AG10803 (cell line): ENCODE results near the gene OR51F2.
"Not testable (repeated sequence)": the region's sequence is repeated elsewhere in the genome, so short reads cannot be mapped to it uniquely, and the experiment has no call there.

Experiments
- DNase-seq: peaks from one replicate; pipeline ENCODE4 v3.0.0; 2010; ENCODE audit warnings: low read depth
- H3K4me3 ChIP-seq: 2 replicates; pipeline ENCODE4 v1.5.1; 2011; ENCODE audit warnings: mild to moderate bottlenecking, low read length, control low read depth
- TF ChIP-seq, protein P1 (sequence below): conservative IDR thresholded peaks from 2 replicates; pipeline ENCODE4 v1.5.1; 2011; ENCODE audit warnings: mild to moderate bottlenecking, low read length, control low read depth, inconsistent platforms

OR51F2 gene, protein sequence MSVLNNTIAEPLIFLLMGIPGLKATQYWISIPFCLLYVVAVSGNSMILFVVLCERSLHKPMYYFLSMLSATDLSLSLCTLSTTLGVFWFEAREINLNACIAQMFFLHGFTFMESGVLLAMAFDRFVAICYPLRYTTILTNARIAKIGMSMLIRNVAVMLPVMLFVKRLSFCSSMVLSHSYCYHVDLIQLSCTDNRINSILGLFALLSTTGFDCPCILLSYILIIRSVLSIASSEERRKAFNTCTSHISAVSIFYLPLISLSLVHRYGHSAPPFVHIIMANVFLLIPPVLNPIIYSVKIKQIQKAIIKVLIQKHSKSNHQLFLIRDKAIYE

DNA sequence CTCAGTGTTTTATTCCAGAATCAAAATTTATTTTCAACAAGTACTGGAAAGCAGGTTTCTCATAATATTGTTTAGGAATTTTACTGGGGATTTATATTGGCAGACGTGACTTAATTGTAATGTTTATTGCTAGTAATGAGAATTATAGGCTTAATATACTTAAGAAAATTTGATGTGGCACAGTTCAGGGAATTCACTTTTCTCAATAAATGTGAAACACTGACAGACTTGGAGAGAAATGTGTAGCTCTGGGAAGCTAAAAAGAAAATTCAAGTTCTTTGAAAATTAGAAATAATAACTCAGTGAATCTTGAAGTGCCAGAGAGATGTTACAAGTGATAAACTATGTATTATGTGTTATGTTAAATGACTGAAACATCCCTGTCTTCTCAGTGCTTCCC is at the start of gene OR51F2:
Gene OR51F2, plus strand, starts transcription at position 301 of the 400 bp plus-strand sequence. CDS start 101 bp downstream, outside the sequence.
- no peak for DNase-seq
- TF ChIP-seq, protein P1, sequence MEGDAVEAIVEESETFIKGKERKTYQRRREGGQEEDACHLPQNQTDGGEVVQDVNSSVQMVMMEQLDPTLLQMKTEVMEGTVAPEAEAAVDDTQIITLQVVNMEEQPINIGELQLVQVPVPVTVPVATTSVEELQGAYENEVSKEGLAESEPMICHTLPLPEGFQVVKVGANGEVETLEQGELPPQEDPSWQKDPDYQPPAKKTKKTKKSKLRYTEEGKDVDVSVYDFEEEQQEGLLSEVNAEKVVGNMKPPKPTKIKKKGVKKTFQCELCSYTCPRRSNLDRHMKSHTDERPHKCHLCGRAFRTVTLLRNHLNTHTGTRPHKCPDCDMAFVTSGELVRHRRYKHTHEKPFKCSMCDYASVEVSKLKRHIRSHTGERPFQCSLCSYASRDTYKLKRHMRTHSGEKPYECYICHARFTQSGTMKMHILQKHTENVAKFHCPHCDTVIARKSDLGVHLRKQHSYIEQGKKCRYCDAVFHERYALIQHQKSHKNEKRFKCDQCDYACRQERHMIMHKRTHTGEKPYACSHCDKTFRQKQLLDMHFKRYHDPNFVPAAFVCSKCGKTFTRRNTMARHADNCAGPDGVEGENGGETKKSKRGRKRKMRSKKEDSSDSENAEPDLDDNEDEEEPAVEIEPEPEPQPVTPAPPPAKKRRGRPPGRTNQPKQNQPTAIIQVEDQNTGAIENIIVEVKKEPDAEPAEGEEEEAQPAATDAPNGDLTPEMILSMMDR = no peak
- H3K4me3 ChIP-seq = no peak within 1 kb of the TSS

DNA sequence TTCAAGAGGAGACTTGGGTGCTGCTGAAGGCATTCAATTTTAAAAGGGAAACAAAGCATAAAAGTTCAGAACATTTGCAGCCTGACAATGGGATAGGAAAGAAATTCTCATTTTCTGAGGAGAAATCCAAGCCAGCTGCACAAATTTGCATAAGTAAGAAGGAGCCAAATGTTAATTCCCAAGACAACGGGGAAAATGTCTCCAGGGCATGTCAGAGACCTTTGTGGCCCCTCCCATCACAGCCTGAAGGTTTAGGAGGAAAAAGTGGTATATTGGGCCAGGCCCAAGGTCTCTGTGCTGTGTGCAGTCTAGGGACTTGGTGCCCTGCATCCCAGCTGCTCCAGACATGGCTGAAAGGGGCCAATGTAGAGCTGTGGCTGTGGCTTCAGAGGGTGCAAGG is 38.7 kb upstream of the OR51F2 start:
- no peak for DNase-seq
- TF ChIP-seq, protein P1 = no peak
- H3K4me3 ChIP-seq = no peak overlapping the region

DNA sequence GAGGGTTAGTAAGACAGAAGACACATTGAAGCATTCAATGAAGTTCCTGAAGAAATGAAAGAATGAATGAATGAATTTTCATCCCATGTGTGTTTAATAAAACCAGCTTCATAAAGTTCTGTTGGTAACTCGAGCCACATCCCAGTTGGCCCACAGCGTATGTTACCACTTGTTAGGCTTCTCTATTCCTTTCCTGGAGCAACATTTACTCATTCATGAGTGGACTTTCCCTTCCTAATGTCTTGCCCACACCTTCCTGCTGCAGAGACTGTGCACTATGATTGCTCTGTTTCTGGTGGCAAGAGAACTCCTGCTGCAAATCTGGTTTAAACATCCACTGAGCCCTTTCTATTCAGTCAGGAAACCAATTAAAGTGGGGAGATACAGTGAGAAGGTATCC is 23.9 kb upstream of the OR51F2 start:
- H3K4me3 ChIP-seq = no peak overlapping the region
- TF ChIP-seq, protein P1 = no peak
- DNase-seq = no peak

DNA sequence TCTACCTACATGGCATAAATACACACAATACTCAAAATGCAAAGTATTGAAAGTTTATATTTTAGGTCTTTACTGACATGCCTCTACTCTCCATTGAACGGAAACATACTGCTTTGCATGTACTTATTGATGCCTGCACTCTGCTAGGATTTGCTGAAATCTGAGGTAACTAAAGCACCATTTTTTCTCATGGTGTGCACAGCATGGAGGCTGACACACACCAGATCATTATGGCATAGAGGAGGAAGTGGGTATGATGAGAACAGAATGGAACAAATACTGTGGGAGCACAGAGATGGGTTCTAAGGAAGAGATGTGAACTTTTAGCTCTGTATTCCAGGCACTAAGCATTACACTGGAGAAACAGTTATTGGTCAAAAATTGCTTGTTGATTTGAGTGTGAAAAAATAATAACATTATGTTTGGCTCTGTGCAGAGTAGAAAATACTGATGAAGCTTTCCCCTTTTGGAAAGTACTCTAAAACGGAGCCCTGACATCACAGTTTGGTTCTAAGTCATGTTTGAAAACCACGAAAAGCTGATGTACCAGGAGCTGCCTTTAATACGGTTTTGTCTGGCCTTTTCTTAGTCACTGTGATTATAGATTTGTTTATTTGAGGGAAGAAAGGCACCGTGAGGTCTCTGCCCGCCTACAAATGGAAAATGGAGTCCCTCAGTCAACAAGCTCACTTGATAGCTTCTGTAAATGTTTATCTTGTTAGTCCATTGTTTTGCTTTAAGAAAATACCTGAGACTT is 22.5 kb upstream of the OR51F2 start:
- no peak for DNase-seq
- H3K4me3 ChIP-seq = no peak overlapping the region
- TF ChIP-seq, protein P1 = no peak

DNA sequence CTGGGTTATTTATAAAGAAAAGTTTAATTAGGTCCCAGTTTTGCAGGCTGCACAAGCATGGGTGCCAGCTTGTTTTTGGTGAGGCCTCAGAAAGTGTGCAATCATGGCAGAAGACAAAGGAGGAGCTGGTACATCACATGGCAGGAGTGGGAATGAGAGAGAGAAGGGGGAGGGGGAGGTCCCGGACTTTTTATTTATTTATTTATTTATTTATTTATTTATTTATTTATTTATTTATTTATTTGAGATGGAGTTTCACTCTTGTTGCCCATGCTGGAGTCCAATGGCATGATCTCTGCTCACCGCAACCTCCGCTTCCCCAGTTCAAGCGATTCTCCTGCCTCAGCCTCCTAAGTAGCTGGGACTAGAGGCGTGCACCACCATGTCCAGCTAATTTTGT is 19.8 kb upstream of the OR51F2 start:
- H3K4me3 ChIP-seq, DNase-seq: not testable (repeated sequence)

DNA sequence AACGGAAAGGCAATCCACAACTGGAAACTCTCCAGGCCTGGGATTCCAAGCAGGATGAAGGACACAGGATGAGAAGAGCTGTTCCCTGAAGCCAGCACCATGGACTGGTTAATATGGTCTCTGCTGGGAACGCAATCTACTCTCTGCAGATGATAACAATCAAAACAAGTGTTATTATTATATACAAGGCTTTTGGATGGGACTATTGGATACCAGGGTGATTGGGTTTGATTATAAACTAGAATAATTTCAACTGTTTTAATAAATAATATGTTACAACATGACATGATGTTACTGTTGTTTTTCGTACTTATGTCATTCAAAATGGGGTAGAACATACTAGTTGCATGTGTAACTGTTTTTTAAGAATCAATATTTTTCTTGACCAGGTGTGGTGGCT is 16.8 kb upstream of the OR51F2 start, which contains the start of gene OR52R1:
Gene OR52R1, minus strand, starts transcription at position 101 of the 400 bp plus-strand sequence. Its CDS starts 0 bp downstream, at position 101.
- TF ChIP-seq, protein P1 = no peak
- DNase-seq = no peak
- no peak within 1 kb of the TSS for H3K4me3 ChIP-seq

DNA sequence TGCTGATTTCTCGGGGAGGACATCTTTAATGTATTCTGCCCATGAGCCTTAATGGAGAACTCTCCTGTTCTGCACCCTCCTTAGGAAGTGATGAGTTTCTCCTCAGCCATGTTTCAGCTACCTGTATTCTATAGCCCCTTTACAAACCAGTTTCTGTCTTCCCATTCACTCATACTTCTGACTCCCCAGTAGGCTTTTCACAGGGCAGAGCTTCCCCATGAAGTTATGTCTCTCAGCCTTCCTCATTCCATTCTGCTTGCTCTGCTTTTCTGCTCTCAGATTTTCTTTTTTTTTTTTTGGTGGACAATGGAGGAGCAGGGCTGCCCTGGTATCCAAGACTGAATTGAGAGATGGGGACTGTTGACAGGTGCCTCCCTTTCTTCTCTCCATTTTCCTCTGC is 12.6 kb upstream of the OR51F2 start:
- H3K4me3 ChIP-seq = no peak overlapping the region
- no peak for DNase-seq
- TF ChIP-seq, protein P1 = no peak
